SK-N-SH (cell line): ENCODE results near the gene HINT3. TPM values are rescaled to one million over a fixed set of nuclear protein-coding genes. Genes with fewer than 3 reads are reported as not detected.

ENCODE experiments used
- CTCF ChIA-PET: fragments of 300-600, 350-600 bp; formaldehyde crosslinking; extraction: SDS; loops from one replicate; lab custom pipeline; 2021; lab: Yijun Ruan, JAX
- POLR2A ChIA-PET: fragments of 350-600 bp; sonication (Branson Sonifier 250); formaldehyde crosslinking; extraction: SDS; loops from one replicate; lab custom pipeline; 2020; ENCODE audit warnings: antibody characterized with exemption, inconsistent platforms; lab: Yijun Ruan, JAX
- DNase-seq: peaks from one replicate; pipeline ENCODE4 v3.0.0; 2012
- H2AFZ ChIP-seq: fragments of 200-600 bp; sonication (generic); 2 replicates; pipeline ENCODE4 v1.8.1; 2016; ENCODE audit warnings: antibody characterized with exemption, mild to moderate bottlenecking, low read depth
- H3F3A ChIP-seq: fragments of 200-600 bp; sonication (generic); replicated peaks from 2 replicates; pipeline ENCODE3; 2016; ENCODE audit warnings: antibody characterized with exemption, mild to moderate bottlenecking; ENCODE audit not compliant: insufficient read depth
- H3K27ac ChIP-seq, 2 experiments: fragments of 200-500 bp in 1 of 2; fragments of 200-600 bp in 1 of 2; sonication (Bioruptor generic) in 1 of 2; sonication (generic), shearing (Covaris generic) in 1 of 2; 2 replicates each; pipeline versions ENCODE4 v1.5.1 to v1.6.1; 2014 to 2016; ENCODE audit warnings: low read depth in 2 of 2, inconsistent platforms in 1 of 2, low read length in 1 of 2, mild to moderate bottlenecking in 1 of 2, mixed read lengths in 1 of 2
- H3K27me3 ChIP-seq: fragments of 200-600 bp; sonication (generic), shearing (Covaris generic); 2 replicates; pipeline ENCODE4 v1.6.1; 2016; ENCODE audit warnings: mixed run types; ENCODE audit not compliant: insufficient read depth
- H3K36me3 ChIP-seq, 2 experiments: fragments of 200-500 bp in 1 of 2; fragments of 200-600 bp in 1 of 2; sonication (Bioruptor generic) in 1 of 2; sonication (generic) in 1 of 2; replicated peaks in 1 of 2; 2 replicates each; pipeline versions ENCODE3 to v1.5.1; 2014 to 2016; ENCODE audit warnings: low read length in 1 of 2, mild to moderate bottlenecking in 1 of 2; ENCODE audit not compliant: insufficient read depth in 2 of 2, control insufficient read depth in 1 of 2
- H3K4me1 ChIP-seq, 2 experiments: fragments of 200-500 bp in 1 of 2; fragments of 200-600 bp in 1 of 2; sonication (Bioruptor generic) in 1 of 2; sonication (generic), shearing (Covaris generic) in 1 of 2; 2 replicates each; pipeline versions ENCODE4 v1.5.1 to v1.6.1; 2014 to 2016; ENCODE audit warnings: low read depth in 1 of 2, low read length in 1 of 2, mixed run types in 1 of 2; ENCODE audit not compliant: insufficient read depth in 2 of 2, control insufficient read depth in 1 of 2
- H3K4me2 ChIP-seq: fragments of 200-600 bp; sonication (generic), shearing (Covaris generic); 2 replicates; pipeline ENCODE4 v1.6.1; 2017; ENCODE audit warnings: mixed run types
- H3K4me3 ChIP-seq, 2 experiments: fragments of 200-500 bp in 1 of 2; fragments of 200-600 bp in 1 of 2; sonication (Bioruptor generic) in 1 of 2; sonication (generic), shearing (Covaris generic) in 1 of 2; 2 replicates each; pipeline versions ENCODE4 v1.5.1 to v1.8.1; 2014 to 2016; ENCODE audit warnings: low read depth in 2 of 2, inconsistent platforms in 1 of 2, low read length in 1 of 2, mild to moderate bottlenecking in 1 of 2, mixed read lengths in 1 of 2, moderate library complexity in 1 of 2
- H3K79me2 ChIP-seq: fragments of 200-600 bp; sonication (generic); 2 replicates; pipeline ENCODE4 v1.8.1; 2017; ENCODE audit warnings: mild to moderate bottlenecking; ENCODE audit not compliant: insufficient read depth
- H3K9ac ChIP-seq: fragments of 200-600 bp; sonication (generic); 2 replicates; pipeline ENCODE4 v1.6.1; 2017; ENCODE audit warnings: mixed run types
- H3K9me2 ChIP-seq: fragments of 200-600 bp; sonication (generic); 2 replicates; pipeline ENCODE4 v1.6.1; 2017; ENCODE audit warnings: mixed run types
- H3K9me3 ChIP-seq: fragments of 200-600 bp; sonication (generic); 2 replicates; pipeline ENCODE4 v1.6.1; 2017; ENCODE audit warnings: mixed run types, mild to moderate bottlenecking, moderate library complexity
- H4K20me1 ChIP-seq: fragments of 200-600 bp; sonication (generic); 2 replicates; pipeline ENCODE4 v1.6.1; 2017; ENCODE audit warnings: mild to moderate bottlenecking, mixed run types; ENCODE audit not compliant: insufficient read depth
- CHD2 ChIP-seq: fragments of 150-350 bp; IDR thresholded peaks from 2 replicates; pipeline ENCODE4 v1.6.1; 2018; ENCODE audit warnings: low read length; ENCODE audit not compliant: partially characterized antibody
- CTCF ChIP-seq: fragments of 200-600 bp; sonication (generic); IDR thresholded peaks from 2 replicates; pipeline ENCODE4 v1.6.1; 2017; ENCODE audit warnings: antibody characterized with exemption, mild to moderate bottlenecking, moderate library complexity
- EP300 ChIP-seq, 2 experiments: IDR thresholded peaks; 2 replicates each; pipeline versions ENCODE4 v1.4.0 to v1.6.1; 2012; ENCODE audit warnings: borderline replicate concordance in 1 of 2, low read depth in 1 of 2, low read length in 1 of 2
- EZH2phosphoT487 ChIP-seq: fragments of 200-600 bp; sonication (generic); IDR thresholded peaks from 2 replicates; pipeline ENCODE4 v1.6.1; 2017; ENCODE audit warnings: low read depth, mixed run types, mild to moderate bottlenecking, antibody characterized with exemption, moderate library complexity, borderline replicate concordance
- FOSL2 ChIP-seq: IDR thresholded peaks from 2 replicates; pipeline ENCODE4 v1.4.0; 2012; ENCODE audit warnings: low read depth, mild to moderate bottlenecking, moderate library complexity, borderline replicate concordance
- FOXM1 ChIP-seq: IDR thresholded peaks from 2 replicates; pipeline ENCODE4 v1.4.0; 2012; ENCODE audit warnings: low read depth, mild to moderate bottlenecking
- GATA2 ChIP-seq: sonication (generic); formaldehyde crosslinking; IDR thresholded peaks from 2 replicates; pipeline ENCODE4 v1.5.0; 2020; ENCODE audit warnings: mild to moderate bottlenecking, missing genetic modification reagents
- JUND ChIP-seq: IDR thresholded peaks from 2 replicates; pipeline ENCODE4 v1.4.0; 2012
- MAX ChIP-seq: IDR thresholded peaks from 2 replicates; pipeline ENCODE4 v1.4.0; 2012; ENCODE audit warnings: low read depth
- MEF2A ChIP-seq: IDR thresholded peaks from 2 replicates; pipeline ENCODE4 v1.4.0; 2012; ENCODE audit warnings: low read depth, borderline replicate concordance
- MXI1 ChIP-seq: IDR thresholded peaks from 2 replicates; pipeline ENCODE4 v1.6.1; 2012; ENCODE audit warnings: mild to moderate bottlenecking, low read depth, low read length, improper control_type of control experiment
- NFIC ChIP-seq: IDR thresholded peaks from 2 replicates; pipeline ENCODE4 v1.4.0; 2012; ENCODE audit warnings: borderline replicate concordance
- PBX3 ChIP-seq: IDR thresholded peaks from 2 replicates; pipeline ENCODE4; 2012
- POLR2AphosphoS5 ChIP-seq: IDR thresholded peaks from 2 replicates; pipeline ENCODE4 v1.6.1; 2012; ENCODE audit warnings: low read depth, low read length
- RAD21 ChIP-seq: IDR thresholded peaks from 2 replicates; pipeline ENCODE4 v1.6.1; 2012; ENCODE audit warnings: mild to moderate bottlenecking, low read length
- REST ChIP-seq: IDR thresholded peaks from 2 replicates; pipeline ENCODE4 v1.6.1; 2012; ENCODE audit warnings: mild to moderate bottlenecking, low read depth, low read length, moderate library complexity
- RXRA ChIP-seq: IDR thresholded peaks from 2 replicates; pipeline ENCODE4 v1.4.0; 2012; ENCODE audit warnings: low read depth, mild to moderate bottlenecking, borderline replicate concordance
- SMC3 ChIP-seq: IDR thresholded peaks from 2 replicates; pipeline ENCODE4 v1.6.1; 2012; ENCODE audit warnings: low read depth, low read length, improper control_type of control experiment
- TAF1 ChIP-seq: IDR thresholded peaks from 2 replicates; pipeline ENCODE4 v1.6.1; 2012; ENCODE audit warnings: low read depth, mild to moderate bottlenecking, low read length, moderate library complexity, borderline replicate concordance
- TEAD4 ChIP-seq: IDR thresholded peaks from 2 replicates; pipeline ENCODE4 v1.4.0; 2012; ENCODE audit warnings: mild to moderate bottlenecking, borderline replicate concordance; ENCODE audit not compliant: insufficient read depth
- USF1 ChIP-seq: IDR thresholded peaks from 2 replicates; pipeline ENCODE4 v1.4.0; 2012; ENCODE audit warnings: low read depth, borderline replicate concordance
- YY1 ChIP-seq: IDR thresholded peaks from 2 replicates; pipeline ENCODE4 v1.4.0; 2012; ENCODE audit warnings: low read depth, mild to moderate bottlenecking
- WGBS: methylation state at CpG from one replicate; pipeline ENCODE4 v1.1.6; 2017; ENCODE audit warnings: low lambda C conversion rate; 5-methylcytosine and 5-hydroxymethylcytosine counted together
- polyA plus RNA-seq, 3 experiments: library from polyadenylated mRNA; depleted of rRNA; stranded (reverse); fragments of >200 nt; gene quantifications; 2 replicates each; pipeline ENCODE4 v1.2.3, GENCODE V29; 2012

The HINT3 gene
- 1.8 and 1.9 TPM in 2 replicates for polyA plus RNA-seq (2012; rRNA removed)
- 3.9 and 5.0 TPM in 2 replicates for polyA plus RNA-seq (2012; cell fraction: cytosol; rRNA removed)
- polyA plus RNA-seq (2012; cell fraction: nucleus; rRNA removed) = 1.2 and 1.3 TPM in 2 replicates

GRCh38 chr6:125956506-125957390, at the start of gene HINT3:
Gene HINT3, plus strand, starts transcription at chr6:125956770. Its CDS starts 208 bp downstream, at chr6:125956978.
- DNase-seq = peak; percentile 92
- Histone ChIP-seq H3K9me2 (no peaks in the 10 kb centered on the region), H3K4me1 (peaks cover 7 to 8% of the 10 kb centered on the region in 2 experiments; a peak in 3 of 4 replicates), H3K4me3 (peak within 1 kb of the TSS; percentile 79 to 96), H3F3A (peaks cover 4% of the 10 kb centered on the region), H3K4me2 (peak within 1 kb of the TSS; percentile 92), H3K27me3 (no peaks in the 10 kb centered on the region), H3K9ac (peak within 1 kb of the TSS; percentile 92), H3K79me2 (peaks cover 14% of the 10 kb centered on the region; the same call in 1 of the 2 replicates), H3K27ac (peak within 1 kb of the TSS; percentile 68 to 90), H3K36me3 (peaks cover 0 to 2% of the 10 kb centered on the region in 2 experiments), H3K9me3 (no peaks in the 10 kb centered on the region), H2AFZ (peak within 1 kb of the TSS; percentile 90), H4K20me1 (no peaks in the 10 kb centered on the region)
- WGBS = 0% methylated on average over 13 of the region's 82 CpGs
- CTCF ChIA-PET = interaction anchor here (0.6 to 6.4 kb wide), 64 partner anchors 8 to 663 kb away, joined by 3 to 65 read pairs (median 4); partner anchors contain the start of genes NCOA7 and TRMT11
- POLR2A ChIA-PET = interaction anchor here (0.6 to 2.9 kb wide), 5 partner anchors 14 to 176 kb away, joined by 3 to 44 read pairs (median 8); partner anchors contain the start of gene NCOA7
- peak; percentile 84 for TF ChIP-seq YY1
- peak in 1 of 2 experiments; percentile 12; a peak in 1 of 4 replicates for TF ChIP-seq EP300 (IDR thresholded peaks at IDR 0.05; ENCODE audit: borderline replicate concordance in 1 of 2, low read depth in 1 of 2, low read length in 1 of 2)
- peak; percentile 97 for TF ChIP-seq CTCF
- TF ChIP-seq SMC3 = peak; percentile 84
- TF ChIP-seq MAX = peak; percentile 66
- peak; percentile 91 for TF ChIP-seq CHD2
- TF ChIP-seq TEAD4 = no peak
- TF ChIP-seq PBX3 = no peak
- no peak for TF ChIP-seq EZH2phosphoT487
- TF ChIP-seq MXI1 = peak; percentile 93
- TF ChIP-seq JUND = no peak
- no peak for TF ChIP-seq MEF2A
- peak; percentile 57; the same call in 1 of the 2 replicates for TF ChIP-seq TAF1
- no peak for TF ChIP-seq GATA2 (CRISPR knock-in tag)
- peak; percentile 75 for TF ChIP-seq RAD21
- TF ChIP-seq RXRA = no peak
- TF ChIP-seq REST = 0 out of 2 replicates have a peak, but pooled peaks have one; percentile 15
- no peak; the same call in 1 of the 2 replicates for TF ChIP-seq NFIC
- no peak; the same call in 1 of the 2 replicates for TF ChIP-seq FOSL2
- peak; percentile 69; the same call in 1 of the 2 replicates for TF ChIP-seq POLR2AphosphoS5
- peak; percentile 61; the same call in 1 of the 2 replicates for TF ChIP-seq FOXM1
- no peak for TF ChIP-seq USF1
